GM21529 (cell line): ENCODE results near the gene REG4.
"Not testable (repeated sequence)": the region's sequence is repeated elsewhere in the genome, so short reads cannot be mapped to it uniquely, and the experiment has no call there.

Experiments used
- ATAC-seq: cut with Tn5 transposase; IDR thresholded peaks from one replicate; pipeline ENCODE4 v1.9.1; 2021; ENCODE audit not compliant: unreplicated experiment

The REG4 gene

GRCh38 chr1:119808491-119808890, 2.8 kb downstream of the REG4 start:
- ATAC-seq: no peak

DNA sequence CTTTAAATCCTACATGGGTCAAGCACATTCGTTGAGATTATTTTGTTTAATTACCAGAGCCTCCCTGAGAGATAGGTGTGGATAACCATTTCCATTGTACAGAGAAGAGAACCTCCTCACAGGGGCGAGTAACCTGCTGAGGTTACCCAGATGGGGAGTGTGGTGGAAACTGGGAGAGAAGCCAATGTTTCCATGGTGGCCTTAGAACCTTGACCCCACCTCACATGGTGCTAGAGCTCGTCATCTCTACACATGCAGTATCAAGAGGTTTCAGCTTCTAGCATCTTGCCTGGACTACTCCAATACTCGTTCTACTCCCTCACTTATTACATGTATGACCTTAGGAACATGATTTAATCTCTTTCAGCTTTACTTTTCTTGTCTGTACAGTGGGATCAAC, 4.8 kb downstream of the REG4 start:
- no peak for ATAC-seq

DNA sequence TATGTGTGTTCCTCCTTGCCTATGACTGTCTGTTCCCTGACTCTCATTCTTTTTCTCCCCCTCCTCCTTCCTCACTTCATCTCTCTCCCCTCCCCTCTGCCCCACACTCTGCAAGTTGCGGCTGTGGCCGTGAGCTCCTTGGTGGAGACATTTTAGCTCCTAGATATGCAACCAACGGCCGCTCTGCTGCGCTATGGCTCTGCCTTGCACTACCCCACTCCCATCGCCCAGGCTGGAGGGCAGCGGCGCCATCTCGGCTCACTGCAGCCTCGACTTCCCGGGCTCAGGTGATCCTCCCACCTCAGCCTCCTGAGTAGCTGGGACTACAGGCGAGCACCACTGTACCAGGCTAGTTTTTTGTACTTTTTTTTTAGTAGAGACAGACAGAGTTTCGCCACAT, 5.5 kb downstream of the REG4 start:
- ATAC-seq: no peak

DNA sequence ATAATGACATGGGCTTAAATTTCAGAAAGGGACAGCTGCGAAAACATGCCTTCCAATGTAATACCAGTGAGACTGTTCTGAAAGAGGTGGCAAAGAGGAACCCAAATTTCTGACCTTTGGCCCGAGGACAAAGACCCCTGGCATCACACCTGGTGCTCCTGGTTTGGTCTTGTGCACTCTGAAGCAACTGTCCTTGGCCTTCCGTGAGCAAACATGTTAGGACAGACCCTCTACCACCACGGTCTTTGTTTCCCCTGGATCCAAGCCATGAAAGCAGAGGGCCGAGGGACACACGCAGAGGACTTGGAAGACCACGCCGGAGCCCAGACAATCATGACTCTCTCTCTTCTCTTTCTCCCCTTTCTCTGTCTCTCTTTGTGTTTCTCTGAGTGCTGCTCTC, 6.0 kb downstream of the REG4 start:
- ATAC-seq: no peak

GRCh38 chr1:119799599-119800177, 11.6 kb downstream of the REG4 start:
- no peak for ATAC-seq

DNA sequence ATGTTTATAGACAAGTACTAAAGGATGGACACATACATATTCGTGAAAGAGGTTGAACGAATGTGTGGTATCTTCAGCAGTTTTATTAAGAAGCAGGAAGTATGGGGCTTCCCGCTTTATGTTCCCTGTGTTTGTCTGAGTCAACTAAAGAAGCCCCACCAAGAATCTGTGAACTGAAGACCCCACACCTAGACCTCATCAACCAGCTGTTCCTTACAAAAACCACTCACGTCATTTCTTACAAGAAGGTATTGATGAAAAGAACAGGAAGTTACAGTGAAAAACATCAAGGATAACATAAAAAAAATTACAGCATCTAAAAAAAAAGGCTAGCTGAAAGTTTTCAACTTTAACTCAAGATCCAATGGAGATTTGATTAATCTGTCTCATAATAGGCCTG, 12.3 kb downstream of the REG4 start:
- ATAC-seq: no peak

DNA sequence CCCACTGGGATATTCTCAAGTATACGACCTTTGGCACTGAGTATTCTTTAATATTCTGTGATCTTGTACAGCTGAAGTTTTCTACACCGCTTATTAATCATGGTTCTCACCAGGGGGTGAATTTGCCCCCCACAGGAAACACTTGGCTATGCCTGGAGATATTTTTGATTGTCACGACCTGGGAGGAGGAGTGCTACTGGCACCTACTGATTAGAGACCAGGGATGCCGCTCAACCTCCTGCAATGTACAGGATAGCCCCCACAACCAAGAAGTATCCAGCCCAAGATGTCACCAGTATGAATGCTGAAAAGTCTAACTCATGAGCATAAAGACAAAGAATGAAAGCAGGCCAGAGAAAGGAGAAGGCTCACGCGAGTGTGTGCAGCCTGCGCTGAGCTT, 13.7 kb downstream of the REG4 start:
- no peak for ATAC-seq

DNA sequence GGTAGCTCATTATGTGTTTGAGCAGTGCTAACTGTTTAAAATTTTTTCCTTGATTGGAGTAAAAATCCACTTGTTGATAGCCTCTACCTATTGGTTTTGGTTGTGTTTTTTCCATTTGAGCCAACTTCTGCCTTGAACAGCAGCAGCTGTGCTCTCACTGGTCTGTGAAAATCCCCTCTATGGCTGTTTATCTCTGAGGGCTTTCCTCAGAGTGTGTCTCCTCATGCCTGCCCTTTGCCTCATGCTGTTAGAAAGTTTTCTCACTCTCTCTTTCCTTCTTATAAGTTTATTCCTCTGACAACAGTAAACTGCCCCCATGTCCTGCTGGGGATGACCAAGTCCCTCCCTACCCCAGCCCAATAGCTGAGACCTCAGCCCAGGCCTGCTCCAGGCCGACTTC, 14.1 kb downstream of the REG4 start:
- no peak for ATAC-seq

DNA sequence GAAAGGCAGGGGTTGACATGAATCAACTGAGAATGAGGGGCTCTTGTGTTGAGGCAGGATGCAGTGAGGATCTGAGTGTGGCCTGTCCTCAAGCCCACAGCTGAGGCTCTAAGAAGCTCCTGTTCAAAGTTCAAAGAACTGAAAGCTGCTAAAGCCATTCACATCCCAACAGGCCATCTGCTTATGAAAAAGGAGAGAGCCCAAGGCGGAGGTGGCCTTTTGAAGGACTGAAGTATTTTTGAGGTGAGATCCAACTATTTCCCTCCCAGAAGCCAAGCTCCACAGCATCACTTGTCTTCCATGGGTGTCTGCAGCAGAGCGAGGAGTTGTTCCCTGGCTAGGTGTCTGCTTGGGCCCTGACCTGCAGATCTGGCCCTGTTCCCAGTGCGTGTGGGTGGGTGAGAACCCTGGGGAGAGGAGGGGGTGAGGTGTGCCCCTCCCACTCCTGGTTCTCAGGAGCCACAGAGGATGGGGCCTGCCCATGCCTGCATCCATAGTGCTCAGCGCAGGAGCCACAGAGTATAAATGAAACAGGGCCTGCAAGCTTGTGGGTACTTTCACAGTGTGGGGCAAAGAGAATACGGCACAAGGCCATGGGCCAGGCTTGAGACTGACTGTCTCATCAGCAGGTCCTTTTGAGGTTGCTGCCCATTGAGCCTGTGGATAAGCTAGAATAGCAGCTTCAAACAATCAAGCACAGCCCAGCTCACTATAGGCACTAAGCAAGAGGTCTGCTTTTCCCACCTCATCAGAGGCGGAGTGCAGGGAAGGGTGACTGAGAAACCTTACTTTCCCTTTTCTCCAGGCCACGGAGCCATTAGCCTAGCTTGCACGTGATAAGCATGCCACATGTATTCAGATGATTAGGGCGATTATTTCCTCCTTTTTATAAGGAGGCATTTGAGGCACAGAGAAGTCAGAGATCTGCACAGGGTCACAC, 15.7 kb downstream of the REG4 start:
- no peak for ATAC-seq

GRCh38 chr1:119794876-119795240, 16.4 kb downstream of the REG4 start:
- no peak for ATAC-seq

DNA sequence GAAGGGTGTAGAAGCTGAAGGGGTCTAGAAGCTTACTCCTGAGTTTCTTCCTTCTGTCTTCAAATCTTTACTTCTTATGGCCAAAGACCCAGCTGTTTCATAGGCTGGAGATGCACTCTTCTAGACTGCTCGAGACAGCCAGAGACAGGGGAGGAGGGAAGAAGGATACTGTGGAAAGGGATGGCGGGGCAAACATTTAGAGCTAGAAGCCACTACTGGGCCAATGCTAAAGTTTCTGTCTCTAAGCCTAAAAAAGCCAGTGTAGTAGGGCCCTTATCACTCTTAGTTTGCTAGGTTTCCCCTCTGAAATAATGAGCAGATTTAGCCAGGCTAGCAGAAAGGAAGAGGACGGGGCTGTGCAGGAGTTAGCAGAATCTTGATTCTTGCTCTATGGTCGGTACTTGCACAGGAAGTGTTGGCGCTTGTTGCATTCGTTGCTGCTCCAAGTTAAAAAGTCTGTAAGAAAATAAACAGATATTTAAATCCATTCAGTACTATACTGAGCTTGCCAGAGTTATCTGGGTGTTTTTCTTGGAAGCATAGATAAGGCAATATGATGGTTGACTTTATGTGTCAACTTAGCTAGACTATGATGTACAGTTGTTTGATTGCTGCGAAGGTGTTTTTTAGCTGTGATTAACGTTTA, 16.9 kb downstream of the REG4 start:
- ATAC-seq: no peak

- no peak for ATAC-seq
Observed at GRCh38 chr1:119791377-119791776, 19.9 kb downstream of the REG4 start.

DNA sequence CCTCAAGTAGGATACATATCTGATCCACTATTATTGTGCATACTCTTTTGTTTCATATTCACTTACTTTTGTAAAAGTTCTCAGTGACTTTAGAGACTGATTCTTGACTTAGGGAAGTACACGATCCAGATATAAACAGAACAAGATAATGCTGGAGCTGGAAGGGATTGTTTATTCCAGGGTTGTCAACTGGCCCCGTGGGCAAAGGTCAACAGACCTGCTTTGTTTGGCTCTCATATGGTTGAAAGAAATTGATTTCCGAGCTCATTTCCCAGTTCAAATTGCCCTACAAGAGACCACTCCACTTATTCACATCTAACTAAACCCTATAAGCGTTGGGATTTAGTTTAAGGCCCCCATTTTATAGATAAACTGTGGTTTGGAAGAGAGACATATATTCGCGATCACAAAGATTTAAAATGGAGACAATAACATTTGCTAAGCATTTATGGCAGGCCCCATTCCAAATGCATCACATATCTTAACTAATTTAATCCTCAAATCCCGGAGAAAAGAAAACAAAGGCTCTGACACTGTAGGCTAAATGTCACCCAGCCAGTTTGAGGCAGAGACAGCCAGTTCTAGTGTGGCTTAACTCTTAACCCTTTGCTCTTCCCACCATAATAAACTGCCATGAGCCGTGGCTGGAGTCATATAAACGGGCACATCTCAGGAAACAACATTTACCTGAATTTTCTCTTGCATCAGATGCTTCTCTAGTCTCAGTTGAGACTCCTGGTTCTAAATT, 20.6 kb downstream of the REG4 start:
- no peak for ATAC-seq

- ATAC-seq: no peak
Observed at GRCh38 chr1:119787776-119788175, 23.5 kb downstream of the REG4 start.

- ATAC-seq: not testable (repeated sequence)
Observed at GRCh38 chr1:119786473-119787050, 24.7 kb downstream of the REG4 start.

- not testable (repeated sequence) for ATAC-seq
Observed at GRCh38 chr1:119786046-119786445, 25.2 kb downstream of the REG4 start.

GRCh38 chr1:119784191-119784781, 27.0 kb downstream of the REG4 start:
- ATAC-seq: no peak

DNA sequence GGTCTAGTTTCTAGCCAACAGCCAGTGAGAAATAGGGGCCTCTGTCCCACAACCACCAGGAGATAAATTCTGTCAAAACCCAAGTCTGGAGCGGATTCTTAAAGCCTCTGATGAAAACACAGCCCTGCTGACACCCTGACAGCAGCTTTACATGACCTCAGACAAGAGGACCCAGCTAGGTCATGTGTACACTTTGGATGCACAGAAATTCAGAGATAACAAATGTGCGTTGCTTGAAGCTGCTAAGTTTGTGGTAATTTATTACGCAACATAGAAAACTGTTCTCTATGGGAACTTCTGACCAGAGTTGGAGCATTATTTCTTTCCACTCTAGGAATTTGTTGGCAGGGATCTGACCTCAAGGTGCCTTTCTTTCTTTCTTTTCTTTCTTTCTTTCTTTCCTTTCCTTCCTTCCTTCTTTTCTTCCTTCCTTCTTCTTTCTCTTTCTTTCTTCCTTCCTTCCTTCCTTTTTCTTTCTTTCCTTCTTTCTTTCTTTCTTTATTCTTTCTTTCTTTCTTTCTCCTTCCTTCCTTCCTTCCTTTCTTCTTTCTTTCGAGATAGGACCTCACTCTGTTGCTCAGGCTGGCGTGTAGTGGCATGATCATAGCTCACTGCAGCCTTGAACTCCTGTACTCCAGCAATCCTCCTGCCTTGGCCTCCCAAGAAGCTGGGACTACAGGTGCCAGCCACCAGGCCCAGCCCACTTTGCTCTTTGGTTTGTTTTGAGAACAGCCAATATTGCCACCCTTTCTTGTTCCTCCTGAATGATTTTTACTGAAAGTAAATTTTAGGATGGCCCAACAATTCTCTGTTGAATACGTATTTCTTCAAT, 27.7 kb downstream of the REG4 start:
- no peak for ATAC-seq

DNA sequence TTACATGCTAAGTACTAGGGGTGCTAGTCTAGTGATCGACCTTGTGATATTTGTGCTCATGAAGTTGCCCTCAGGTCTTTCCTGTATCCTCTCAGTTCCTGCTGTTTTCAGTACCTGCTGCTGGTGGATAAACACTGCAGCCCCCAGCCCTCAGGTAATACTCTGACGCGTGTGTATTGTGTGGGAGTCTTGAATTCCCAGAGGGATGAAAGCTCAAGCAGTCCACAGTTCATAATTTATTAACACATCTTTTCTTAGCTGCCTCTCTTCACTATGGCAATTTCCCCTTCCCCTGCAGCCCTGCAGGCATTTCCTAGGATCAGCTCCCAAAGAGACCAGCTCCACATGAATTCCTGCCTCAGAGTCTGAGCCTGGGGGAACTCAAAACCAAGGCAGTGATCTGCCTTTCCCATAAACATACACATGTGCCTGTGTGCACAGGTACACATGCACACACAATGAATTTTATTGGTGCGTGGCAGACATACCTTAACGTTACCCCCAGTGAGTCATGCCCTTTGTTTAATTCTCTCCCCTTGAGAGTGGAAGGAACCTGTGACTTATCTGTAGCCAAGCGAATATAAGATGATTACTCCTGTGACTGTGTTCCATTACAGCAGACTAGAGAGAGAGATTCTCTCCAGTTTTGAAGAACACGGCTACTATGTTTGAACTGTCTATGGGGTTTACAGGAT, 28.5 kb downstream of the REG4 start:
- ATAC-seq: no peak
